Thoracic aorta (tissue), 2 donors: ENCODE data around the gene CELSR3. TPM values are rescaled to one million over a fixed set of nuclear protein-coding genes. Genes with fewer than 3 reads are reported as not detected.

Source experiments
- ATAC-seq: fragments of 150-250 bp; one replicate; pipeline ENCODE4 v1.8.0; 2017; ENCODE audit warnings: low read depth; ENCODE audit not compliant: insufficient number of reproducible peaks, low FRiP score
- DNase-seq: peaks from one replicate; pipeline ENCODE4 v3.0.0-alpha.2; 2020; ENCODE audit warnings: low spot score
- H3K27ac ChIP-seq, 2 donors: fragments of 200-600 bp; sonication (generic); 1 replicate in 1 of 2; 2 replicates in 1 of 2; pipeline ENCODE4 v1.5.1; 2016; ENCODE audit warnings: mild to moderate bottlenecking in 2 of 2, moderate library complexity in 2 of 2
- H3K27me3 ChIP-seq: fragments of 200-600 bp; sonication (generic); replicated peaks from 2 replicates; pipeline ENCODE4 v1.6.0; 2016; ENCODE audit warnings: mild to moderate bottlenecking; ENCODE audit not compliant: insufficient read depth
- H3K36me3 ChIP-seq: fragments of 200-600 bp; sonication (generic); one replicate; pipeline ENCODE4 v1.5.1; 2016
- H3K4me1 ChIP-seq, 2 donors: fragments of 200-600 bp; sonication (generic); 1 replicate in 1 of 2; 2 replicates in 1 of 2; pipeline versions ENCODE4 v1.5.1 to v1.6.0; 2016; ENCODE audit warnings: low read depth in 2 of 2, mild to moderate bottlenecking in 1 of 2; ENCODE audit not compliant: control insufficient read depth in 1 of 2
- H3K4me3 ChIP-seq: fragments of 200-600 bp; sonication (generic); 2 replicates; pipeline ENCODE4 v1.5.1; 2016; ENCODE audit warnings: mild to moderate bottlenecking
- H3K9me3 ChIP-seq: fragments of 200-600 bp; sonication (generic); 2 replicates; pipeline ENCODE4 v1.5.1; 2016
- CTCF ChIP-seq: fragments of 200-600 bp; sonication (generic); IDR thresholded peaks from one replicate; pipeline ENCODE4 v1.5.1; 2019; ENCODE audit warnings: antibody characterized with exemption
- total RNA-seq, 2 donors: library from RNA; depleted of rRNA; stranded (reverse); fragments of >200 nt; gene quantifications; one replicate each; pipeline versions ENCODE4 v1.1.0 to v1.2.3, GENCODE V29; 2016

CELSR3 gene
- total RNA-seq, 2 donors from 2014 or later, result 1.3 to 3.0 TPM

- ATAC-seq (no peak), DNase-seq (no peak)
- Histone ChIP-seq H3K9me3 (no peaks in the 10 kb centered on the region), H3K27me3 (no peaks in the 10 kb centered on the region), H3K4me1 (peaks cover 4 to 24% of the 10 kb centered on the region in 2 donors), H3K36me3 (no peaks in the 10 kb centered on the region), H3K27ac (no peak overlapping the region), H3K4me3 (peak overlapping the region; percentile 69)
- TF ChIP-seq CTCF, result no peak
Measured at GRCh38 chr3:48661501-48662144, 1.1 kb downstream of the CELSR3 start.

- Histone ChIP-seq H3K4me3 (peak overlapping the region; percentile 69), H3K36me3 (no peaks in the 10 kb centered on the region), H3K27ac (no peak overlapping the region), H3K27me3 (no peaks in the 10 kb centered on the region), H3K9me3 (no peaks in the 10 kb centered on the region), H3K4me1 (peaks cover 4 to 26% of the 10 kb centered on the region in 2 donors)
- DNase-seq, result no peak
- no peak for TF ChIP-seq CTCF
- ATAC-seq, result no peak
Measured at GRCh38 chr3:48660800-48661400, 1.8 kb downstream of the CELSR3 start.

- Histone ChIP-seq H3K4me3 (peak overlapping the region; percentile 72), H3K4me1 (peaks cover 9 to 20% of the 10 kb centered on the region in 2 donors), H3K27me3 (no peaks in the 10 kb centered on the region), H3K27ac (peak overlapping the region in 1 of 2 donors; percentile 66), H3K9me3 (no peaks in the 10 kb centered on the region), H3K36me3 (no peaks in the 10 kb centered on the region)
- ATAC-seq (no peak), DNase-seq (no peak)
- no peak for TF ChIP-seq CTCF
Measured at GRCh38 chr3:48656841-48657281, 5.8 kb downstream of the CELSR3 start.

- H3K27me3 ChIP-seq, result no peaks in the 10 kb centered on the region
- ATAC-seq (peak; percentile 69), DNase-seq (peak; percentile 66)
- H3K4me3 ChIP-seq, result peak overlapping the region; percentile 72
- no peaks in the 10 kb centered on the region for H3K9me3 ChIP-seq
- TF ChIP-seq CTCF, result peak; percentile 76
- no peaks in the 10 kb centered on the region for H3K36me3 ChIP-seq
- H3K4me1 ChIP-seq, result peaks cover 6 to 15% of the 10 kb centered on the region in 2 donors
- H3K27ac ChIP-seq, result peak overlapping the region; percentile 51 to 66
Measured at GRCh38 chr3:48656061-48656840, 6.4 kb downstream of the CELSR3 start.

GRCh38 chr3:48655606-48656005, 7.1 kb downstream of the CELSR3 start:
- Histone ChIP-seq H3K27me3 (no peaks in the 10 kb centered on the region), H3K9me3 (no peaks in the 10 kb centered on the region), H3K36me3 (no peaks in the 10 kb centered on the region), H3K4me3 (peak overlapping the region; percentile 72), H3K4me1 (peaks cover 5 to 10% of the 10 kb centered on the region in 2 donors), H3K27ac (peak overlapping the region; percentile 51 to 66)
- ATAC-seq (no peak), DNase-seq (no peak)
- TF ChIP-seq CTCF, result no peak
